ENCODE data around the gene PCGF6.

DNA sequence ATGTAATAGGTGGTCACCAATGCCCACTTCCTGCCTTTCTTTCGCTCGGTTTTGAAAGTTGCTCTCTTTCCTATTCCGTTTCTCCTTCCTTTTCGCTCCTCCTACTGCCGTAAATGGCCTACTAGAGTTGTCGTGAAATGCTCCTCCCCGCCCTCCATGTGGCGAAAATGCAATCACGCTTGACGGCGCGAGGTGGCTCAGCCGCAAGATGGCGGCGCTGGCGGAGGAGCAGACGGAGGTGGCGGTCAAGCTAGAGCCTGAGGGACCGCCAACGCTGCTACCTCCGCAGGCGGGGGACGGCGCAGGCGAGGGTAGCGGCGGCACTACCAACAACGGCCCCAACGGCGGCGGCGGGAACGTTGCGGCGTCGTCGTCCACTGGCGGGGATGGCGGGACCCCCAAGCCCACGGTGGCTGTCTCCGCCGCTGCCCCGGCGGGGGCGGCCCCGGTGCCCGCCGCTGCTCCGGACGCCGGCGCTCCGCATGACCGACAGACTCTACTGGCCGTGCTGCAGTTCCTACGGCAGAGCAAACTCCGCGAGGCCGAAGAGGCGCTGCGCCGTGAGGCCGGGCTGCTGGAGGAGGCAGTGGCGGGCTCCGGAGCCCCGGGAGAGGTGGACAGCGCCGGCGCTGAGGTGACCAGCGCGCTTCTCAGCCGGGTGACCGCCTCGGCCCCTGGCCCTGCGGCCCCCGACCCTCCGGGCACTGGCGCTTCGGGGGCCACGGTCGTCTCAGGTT, 17.0 kb upstream of the PCGF6 start, which contains the start of gene TAF5:
- TF ChIP-seq, protein P1, sequence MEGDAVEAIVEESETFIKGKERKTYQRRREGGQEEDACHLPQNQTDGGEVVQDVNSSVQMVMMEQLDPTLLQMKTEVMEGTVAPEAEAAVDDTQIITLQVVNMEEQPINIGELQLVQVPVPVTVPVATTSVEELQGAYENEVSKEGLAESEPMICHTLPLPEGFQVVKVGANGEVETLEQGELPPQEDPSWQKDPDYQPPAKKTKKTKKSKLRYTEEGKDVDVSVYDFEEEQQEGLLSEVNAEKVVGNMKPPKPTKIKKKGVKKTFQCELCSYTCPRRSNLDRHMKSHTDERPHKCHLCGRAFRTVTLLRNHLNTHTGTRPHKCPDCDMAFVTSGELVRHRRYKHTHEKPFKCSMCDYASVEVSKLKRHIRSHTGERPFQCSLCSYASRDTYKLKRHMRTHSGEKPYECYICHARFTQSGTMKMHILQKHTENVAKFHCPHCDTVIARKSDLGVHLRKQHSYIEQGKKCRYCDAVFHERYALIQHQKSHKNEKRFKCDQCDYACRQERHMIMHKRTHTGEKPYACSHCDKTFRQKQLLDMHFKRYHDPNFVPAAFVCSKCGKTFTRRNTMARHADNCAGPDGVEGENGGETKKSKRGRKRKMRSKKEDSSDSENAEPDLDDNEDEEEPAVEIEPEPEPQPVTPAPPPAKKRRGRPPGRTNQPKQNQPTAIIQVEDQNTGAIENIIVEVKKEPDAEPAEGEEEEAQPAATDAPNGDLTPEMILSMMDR (IDR thresholded peaks at IDR 0.05; ENCODE audit: insufficient read depth, low read depth, low read length): no peak
- TF ChIP-seq EZH2 (IDR thresholded peaks at IDR 0.05; ENCODE audit: insufficient read depth, low read length): no peak

Measured in astrocyte (in vitro differentiated cells and primary cell).